CD1c-positive myeloid dendritic cell (primary cell): ENCODE measurements around the gene FBXL16.

Experiments used
- DNase-seq: peaks from one replicate; pipeline ENCODE4 v3.0.0-alpha.2; 2016; ENCODE audit errors: extremely low spot score

FBXL16 gene

GRCh38 chr16:678209-678857 lies 27.3 kb downstream of the FBXL16 start:
- no peak for DNase-seq

- DNase-seq = no peak
Observed at GRCh38 chr16:677316-678190, 28.0 kb downstream of the FBXL16 start.

GRCh38 chr16:676913-677312 lies 28.7 kb downstream of the FBXL16 start:
- no peak for DNase-seq

GRCh38 chr16:676565-676902 lies 29.1 kb downstream of the FBXL16 start:
- DNase-seq = no peak

- no peak for DNase-seq
Observed at GRCh38 chr16:675884-676564, 29.6 kb downstream of the FBXL16 start.

- peak; percentile 48 for DNase-seq
Observed at GRCh38 chr16:674968-675883, 30.4 kb downstream of the FBXL16 start, which contains the start of gene RHBDL1. TSS of gene RHBDL1 (plus strand) at chr16:675671. CDS start at chr16:675791, 120 bp downstream.

- no peak for DNase-seq
Observed at GRCh38 chr16:674214-674881, 31.3 kb downstream of the FBXL16 start.

- DNase-seq = no peak
Observed at GRCh38 chr16:673399-673991, 32.1 kb downstream of the FBXL16 start.

GRCh38 chr16:672851-673250 lies 32.8 kb downstream of the FBXL16 start:
- DNase-seq = no peak

GRCh38 chr16:672371-672770 lies 33.2 kb downstream of the FBXL16 start:
- no peak for DNase-seq

GRCh38 chr16:671353-672131 lies 34.1 kb downstream of the FBXL16 start:
- no peak for DNase-seq

GRCh38 chr16:670485-671352 lies 34.9 kb downstream of the FBXL16 start:
- DNase-seq = no peak

GRCh38 chr16:669666-670065 lies 35.9 kb downstream of the FBXL16 start:
- no peak for DNase-seq

- no peak for DNase-seq
Observed at GRCh38 chr16:668519-669171, 37.0 kb downstream of the FBXL16 start.

- peak; percentile 97 for DNase-seq
Observed at GRCh38 chr16:667780-668518, 37.7 kb downstream of the FBXL16 start, which contains the start of gene RHOT2. TSS of gene RHOT2 (plus strand) at chr16:668132. CDS start at chr16:668200, 68 bp downstream.

- no peak for DNase-seq
Observed at GRCh38 chr16:667113-667779, 38.4 kb downstream of the FBXL16 start.

GRCh38 chr16:666572-666971 lies 39.0 kb downstream of the FBXL16 start:
- no peak for DNase-seq
